ENCODE data around the gene HPS4. TPM values are rescaled to one million over a fixed set of nuclear protein-coding genes. Genes with fewer than 3 reads are reported as not detected.

HPS4 gene
- total RNA-seq, 8 experiments from 2014 or later = 21.7 to 41.6 (median 32.6) TPM

DNA sequence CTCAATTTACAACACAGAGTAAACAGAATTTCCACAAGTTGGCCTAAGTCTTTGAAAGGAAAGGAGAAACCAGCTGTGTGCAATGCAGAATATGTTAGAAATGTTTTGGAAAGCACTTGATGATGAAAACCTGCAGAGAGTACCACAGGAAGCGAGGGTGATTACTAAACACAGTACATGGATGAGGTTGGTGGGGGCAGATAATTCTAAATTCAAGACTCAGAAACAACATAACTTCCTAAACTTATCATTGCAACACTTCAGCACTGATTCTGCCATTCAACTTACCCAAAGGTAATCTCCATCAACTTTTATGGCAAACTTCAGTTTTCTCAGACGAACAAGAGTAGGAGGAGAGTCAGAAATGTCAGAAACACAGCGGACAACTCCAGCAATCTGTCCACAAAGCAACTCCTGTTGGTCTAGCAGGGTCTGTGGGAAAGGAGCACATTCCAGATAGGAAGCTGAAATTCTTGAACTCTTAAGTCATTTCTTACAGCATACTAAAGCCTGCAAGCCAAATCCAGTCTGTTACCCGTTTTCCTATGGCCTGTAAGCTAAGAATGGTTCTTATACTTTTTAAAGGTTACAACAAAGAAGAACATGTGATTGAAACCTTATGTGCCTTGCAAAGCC lies 6.8 kb downstream of the HPS4 start:
- no peak for ATAC-seq (replicated peaks in 6 of 8)
- Histone ChIP-seq H3K4me3 (no peak overlapping the region), H3K27ac (no peak overlapping the region), H3K4me1 (replicated peaks in 1 of 2) (peaks cover 27 to 32% of the 10 kb centered on the region in 2 donors)
- WGBS, 10 experiments = 64 to 100% (median 91%) methylated on average over 1 to 4 of the region's 4 CpGs
- in situ Hi-C loops (cut with MboI; ENCODE audit: low pct_unique_long_range_greater_than_20kb in 2 of 9, low sequenced_read_pairs in 9 of 9, unreplicated experiment in 9 of 9) = no loop called here

- H3K27ac ChIP-seq = no peak overlapping the region
- no peak overlapping the region for H3K4me3 ChIP-seq
- in situ Hi-C loops (cut with MboI; ENCODE audit: low pct_unique_long_range_greater_than_20kb in 2 of 9, low sequenced_read_pairs in 9 of 9, unreplicated experiment in 9 of 9) = loop anchor here in 3 of 9 experiments (25.0 kb wide), 1 partner anchor 112 kb away; no protein-coding TSS in a partner anchor
- peak in 2 of 8 experiments; percentile 54 to 55 for ATAC-seq (replicated peaks in 6 of 8)
- H3K4me1 ChIP-seq (replicated peaks in 1 of 2) = peaks cover 7 to 13% of the 10 kb centered on the region in 2 donors
Observed at GRCh38 chr22:26474682-26475081, 8.9 kb downstream of the HPS4 start.

GRCh38 chr22:26471522-26471921 lies 12.1 kb downstream of the HPS4 start:
- peak in 3 of 8 experiments; percentile 19 to 92 (median 89) for ATAC-seq (replicated peaks in 6 of 8)
- H3K4me1 ChIP-seq (replicated peaks in 1 of 2) = no peaks in the 10 kb centered on the region
- WGBS, 10 experiments = 0 to 93% (median 70%) methylated on average over 1 to 4 of the region's 5 CpGs; no CpG with 5 or more reads in 4 of the 10 experiments
- in situ Hi-C loops (cut with MboI; ENCODE audit: low pct_unique_long_range_greater_than_20kb in 2 of 9, low sequenced_read_pairs in 9 of 9, unreplicated experiment in 9 of 9) = loop anchor here in 3 of 9 experiments (25.0 kb wide), 1 partner anchor 109 kb away; no protein-coding TSS in a partner anchor
- H3K4me3 ChIP-seq = no peak overlapping the region
- H3K27ac ChIP-seq = no peak overlapping the region

DNA sequence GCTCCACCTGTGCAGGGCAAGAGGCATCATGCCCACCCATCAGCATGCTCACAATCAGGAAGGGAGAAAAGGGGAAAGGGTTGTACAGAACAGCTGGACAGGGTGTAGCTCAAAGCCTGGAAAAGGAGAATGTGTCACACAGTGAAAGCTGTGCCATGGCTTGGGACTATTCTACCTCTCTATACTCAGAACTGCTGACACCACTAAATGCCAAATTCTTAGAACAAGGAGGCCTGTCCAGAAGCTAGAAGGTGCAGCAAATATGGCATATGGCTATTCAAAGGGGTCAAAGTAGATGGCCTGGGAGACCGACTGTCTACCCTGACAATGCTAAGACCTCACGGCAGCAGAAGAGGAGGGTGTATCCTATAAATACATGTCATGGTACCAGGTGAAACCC lies 12.8 kb downstream of the HPS4 start:
- 94 to 100% methylated on average over 1 to 2 of the region's 2 CpGs; no CpG with 5 or more reads in 8 of the 10 experiments for WGBS, 10 experiments
- Histone ChIP-seq H3K27ac (no peak overlapping the region), H3K4me1 (replicated peaks in 1 of 2) (no peaks in the 10 kb centered on the region), H3K4me3 (no peak overlapping the region)
- in situ Hi-C loops (cut with MboI; ENCODE audit: low pct_unique_long_range_greater_than_20kb in 2 of 9, low sequenced_read_pairs in 9 of 9, unreplicated experiment in 9 of 9) = loop anchor here in 3 of 9 experiments (25.0 kb wide), 1 partner anchor 109 kb away; no protein-coding TSS in a partner anchor
- no peak for ATAC-seq (replicated peaks in 6 of 8)

DNA sequence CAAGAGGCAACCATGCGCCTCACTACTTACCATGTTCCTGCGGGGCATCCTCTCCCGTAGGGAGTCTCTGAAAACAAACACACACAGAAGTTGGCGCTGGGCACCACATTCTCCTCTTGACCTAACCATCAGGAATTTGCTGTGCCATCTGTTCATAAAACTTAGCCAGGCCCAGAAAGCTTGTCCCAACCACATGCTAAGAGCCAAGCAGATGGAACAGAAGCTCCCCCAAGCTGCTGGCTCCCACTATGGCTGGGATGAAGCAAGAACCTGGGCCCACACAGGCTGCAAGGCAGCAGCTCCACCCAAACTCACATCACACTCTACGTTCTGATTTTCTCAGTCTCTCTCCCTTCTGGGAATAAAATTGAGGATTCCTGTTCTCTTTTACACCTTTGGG lies 17.4 kb downstream of the HPS4 start:
- 17 to 100% (median 97%) methylated on average over 1 to 4 of the region's 5 CpGs; no CpG with 5 or more reads in 3 of the 10 experiments for WGBS, 10 experiments
- in situ Hi-C loops (cut with MboI; ENCODE audit: low pct_unique_long_range_greater_than_20kb in 2 of 9, low sequenced_read_pairs in 9 of 9, unreplicated experiment in 9 of 9) = loop anchor here in 3 of 9 experiments (25.0 kb wide), 1 partner anchor 104 kb away; no protein-coding TSS in a partner anchor
- peaks cover 26 to 29% of the 10 kb centered on the region in 2 donors for H3K4me1 ChIP-seq (replicated peaks in 1 of 2)
- ATAC-seq (replicated peaks in 6 of 8) = no peak
- no peak overlapping the region for H3K27ac ChIP-seq
- no peak overlapping the region for H3K4me3 ChIP-seq

GRCh38 chr22:26464312-26464711 lies 19.3 kb downstream of the HPS4 start:
- WGBS, 10 experiments = 94 to 100% (median 100%) methylated on average over 1 to 3 of the region's 7 CpGs; no CpG with 5 or more reads in 7 of the 10 experiments
- ATAC-seq (replicated peaks in 6 of 8) = peak in 3 of 8 experiments; percentile 24 to 50 (median 41)
- Histone ChIP-seq H3K27ac (peak overlapping the region in 1 of 2 donors; percentile 73), H3K4me1 (replicated peaks in 1 of 2) (peaks cover 30 to 34% of the 10 kb centered on the region in 2 donors), H3K4me3 (no peak overlapping the region)
- in situ Hi-C loops (cut with MboI; ENCODE audit: low pct_unique_long_range_greater_than_20kb in 2 of 9, low sequenced_read_pairs in 9 of 9, unreplicated experiment in 9 of 9) = loop anchor here in 3 of 9 experiments (25.0 kb wide), 1 partner anchor 102 kb away; no protein-coding TSS in a partner anchor

DNA sequence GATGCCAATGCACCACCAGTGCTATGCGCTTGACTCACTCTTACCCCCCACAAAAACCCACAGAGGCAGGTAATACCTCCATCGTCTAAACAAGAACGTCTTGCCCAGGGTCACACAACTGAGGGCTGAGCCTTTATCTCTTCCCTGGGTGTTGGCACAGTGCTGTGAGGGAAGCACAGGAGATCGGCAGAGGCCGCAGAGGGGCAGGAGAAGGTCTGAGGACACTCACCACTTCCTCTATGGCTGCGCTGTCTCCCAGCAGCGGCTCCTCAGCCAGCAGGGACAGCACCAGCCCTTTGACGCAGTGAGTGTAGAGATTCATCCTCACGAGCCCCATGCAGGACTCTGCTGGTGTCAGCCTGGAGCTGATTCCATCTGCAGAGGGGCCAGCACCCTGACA lies 19.9 kb downstream of the HPS4 start:
- in situ Hi-C loops (cut with MboI; ENCODE audit: low pct_unique_long_range_greater_than_20kb in 2 of 9, low sequenced_read_pairs in 9 of 9, unreplicated experiment in 9 of 9) = loop anchor here in 3 of 9 experiments (25.0 kb wide), 1 partner anchor 101 kb away; no protein-coding TSS in a partner anchor
- H3K27ac ChIP-seq = peak overlapping the region; percentile 64 to 73
- peaks cover 30 to 34% of the 10 kb centered on the region in 2 donors for H3K4me1 ChIP-seq (replicated peaks in 1 of 2)
- ATAC-seq (replicated peaks in 6 of 8) = no peak
- 71 to 86% (median 80%) methylated on average over 1 to 5 of the region's 9 CpGs; no CpG with 5 or more reads in 5 of the 10 experiments for WGBS, 10 experiments
- H3K4me3 ChIP-seq = no peak overlapping the region

DNA sequence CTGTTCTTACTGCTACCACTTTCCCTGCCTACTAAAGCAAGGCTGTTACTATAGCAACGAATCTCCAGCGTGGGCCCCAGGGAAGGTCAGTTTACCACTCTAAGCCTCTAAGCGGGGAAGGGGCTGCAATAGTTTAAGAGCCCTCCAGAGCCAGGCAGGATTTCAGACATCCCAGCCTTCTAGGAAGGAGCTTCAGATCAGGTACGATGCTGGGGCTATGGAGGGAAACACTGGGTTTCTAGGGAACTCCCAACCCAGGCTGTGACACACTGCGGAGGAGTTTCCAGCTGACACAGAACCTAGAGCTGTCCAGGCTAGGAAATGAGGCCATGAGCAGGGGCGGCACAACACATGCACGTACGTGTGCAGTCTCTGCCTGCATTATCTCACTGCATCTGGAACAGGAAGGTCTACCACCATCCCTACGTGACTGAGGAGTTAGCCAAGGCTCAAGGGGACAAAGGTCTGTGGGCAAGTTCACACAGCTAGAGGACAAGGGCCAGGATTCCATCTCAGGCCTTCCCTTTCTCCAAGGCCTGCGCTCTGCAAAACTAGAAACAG lies 20.4 kb downstream of the HPS4 start:
- in situ Hi-C loops (cut with MboI; ENCODE audit: low pct_unique_long_range_greater_than_20kb in 2 of 9, low sequenced_read_pairs in 9 of 9, unreplicated experiment in 9 of 9) = loop anchor here in 3 of 9 experiments (25.0 kb wide), 1 partner anchor 101 kb away; no protein-coding TSS in a partner anchor
- Histone ChIP-seq H3K27ac (peak overlapping the region; percentile 64 to 73), H3K4me3 (no peak overlapping the region), H3K4me1 (replicated peaks in 1 of 2) (peaks cover 30 to 34% of the 10 kb centered on the region in 2 donors)
- 0 to 100% (median 57%) methylated on average over 1 to 8 of the region's 10 CpGs; no CpG with 5 or more reads in 1 of the 10 experiments for WGBS, 10 experiments
- peak in 6 of 8 experiments; percentile 10 to 81 (median 72) for ATAC-seq (replicated peaks in 6 of 8)

DNA sequence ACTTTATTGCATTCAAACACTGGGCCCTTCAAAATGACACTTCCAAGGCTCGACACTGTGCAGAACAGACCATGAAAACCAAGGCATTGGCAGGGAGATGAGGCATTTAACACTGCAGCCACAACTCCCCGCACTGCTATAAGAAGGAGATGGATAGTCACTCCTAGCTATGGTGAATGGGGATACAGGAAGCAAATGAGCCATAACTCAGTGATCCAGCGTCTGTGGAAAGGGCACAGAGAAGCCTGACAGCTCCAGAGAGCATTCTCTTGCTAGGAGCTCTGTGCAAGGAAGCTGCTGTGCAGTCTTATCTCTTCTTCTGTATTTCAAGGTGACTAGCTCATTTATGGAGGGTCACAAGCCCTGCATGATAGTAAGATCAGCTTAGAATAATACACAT lies 20.9 kb downstream of the HPS4 start:
- H3K27ac ChIP-seq = peak overlapping the region in 1 of 2 donors; percentile 73
- no peak overlapping the region for H3K4me3 ChIP-seq
- peaks cover 30 to 34% of the 10 kb centered on the region in 2 donors for H3K4me1 ChIP-seq (replicated peaks in 1 of 2)
- peak in 5 of 8 experiments; percentile 58 to 85 (median 68) for ATAC-seq (replicated peaks in 6 of 8)
- in situ Hi-C loops (cut with MboI; ENCODE audit: low pct_unique_long_range_greater_than_20kb in 2 of 9, low sequenced_read_pairs in 9 of 9, unreplicated experiment in 9 of 9) = loop anchor here in 3 of 9 experiments (25.0 kb wide), 1 partner anchor 100 kb away; no protein-coding TSS in a partner anchor
- WGBS, 10 experiments = 30 to 100% (median 47%) methylated on average over 1 to 3 of the region's 3 CpGs; no CpG with 5 or more reads in 3 of the 10 experiments

GRCh38 chr22:26462051-26462450 lies 21.5 kb downstream of the HPS4 start:
- ATAC-seq (replicated peaks in 6 of 8) = no peak
- no peak overlapping the region for H3K4me3 ChIP-seq
- WGBS, 10 experiments = 67 to 100% (median 100%) methylated on average over 1 to 4 of the region's 5 CpGs; no CpG with 5 or more reads in 4 of the 10 experiments
- peaks cover 30 to 34% of the 10 kb centered on the region in 2 donors for H3K4me1 ChIP-seq (replicated peaks in 1 of 2)
- in situ Hi-C loops (cut with MboI; ENCODE audit: low pct_unique_long_range_greater_than_20kb in 2 of 9, low sequenced_read_pairs in 9 of 9, unreplicated experiment in 9 of 9) = loop anchor here in 3 of 9 experiments (25.0 kb wide), 1 partner anchor 100 kb away; no protein-coding TSS in a partner anchor
- peak overlapping the region in 1 of 2 donors; percentile 60 for H3K27ac ChIP-seq

DNA sequence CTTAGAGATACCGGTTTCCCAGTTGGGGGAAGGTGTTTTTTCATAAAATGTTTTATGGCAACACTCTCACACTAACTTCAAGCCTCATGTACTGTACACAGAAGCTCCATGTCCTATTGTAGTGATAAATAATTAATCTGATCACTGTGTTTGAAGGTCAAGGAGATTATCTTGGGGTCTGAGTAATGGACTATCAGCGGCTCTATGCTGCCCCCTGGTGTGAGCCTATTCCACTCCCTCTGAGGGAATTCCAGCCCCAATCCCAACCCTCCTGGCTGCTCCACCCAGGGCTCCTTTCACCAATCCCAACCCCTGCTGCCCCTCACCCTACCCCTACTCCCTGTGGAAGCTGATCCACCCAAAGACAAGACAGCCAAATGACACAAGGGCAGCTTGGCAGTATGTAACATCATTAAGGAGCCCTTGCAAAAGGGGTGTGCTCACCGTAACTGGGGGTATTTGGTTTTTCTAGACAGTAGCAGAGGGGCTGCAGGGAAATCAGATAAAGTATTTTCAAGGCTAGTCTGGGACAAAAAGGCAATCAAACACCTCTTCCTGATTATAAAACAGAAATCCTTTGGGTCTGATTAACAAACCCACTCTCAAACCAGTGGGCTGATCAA lies 22.3 kb downstream of the HPS4 start:
- Histone ChIP-seq H3K4me1 (replicated peaks in 1 of 2) (peaks cover 30 to 34% of the 10 kb centered on the region in 2 donors), H3K4me3 (no peak overlapping the region), H3K27ac (peak overlapping the region in 1 of 2 donors; percentile 60)
- WGBS, 10 experiments = 0 to 100% (median 38%) methylated on average over 1 to 2 of the region's 3 CpGs; no CpG with 5 or more reads in 4 of the 10 experiments
- in situ Hi-C loops (cut with MboI; ENCODE audit: low pct_unique_long_range_greater_than_20kb in 2 of 9, low sequenced_read_pairs in 9 of 9, unreplicated experiment in 9 of 9) = loop anchor here in 3 of 9 experiments (25.0 kb wide), 1 partner anchor 99 kb away; no protein-coding TSS in a partner anchor
- peak; percentile 62 to 96 (median 70) for ATAC-seq (replicated peaks in 6 of 8)

- in situ Hi-C loops (cut with MboI; ENCODE audit: low pct_unique_long_range_greater_than_20kb in 2 of 9, low sequenced_read_pairs in 9 of 9, unreplicated experiment in 9 of 9) = loop anchor here in 3 of 9 experiments (25.0 kb wide), 1 partner anchor 98 kb away; no protein-coding TSS in a partner anchor
- no peak overlapping the region for H3K4me3 ChIP-seq
- H3K27ac ChIP-seq = no peak overlapping the region
- 57 to 100% (median 94%) methylated on average over 1 to 6 of the region's 6 CpGs; no CpG with 5 or more reads in 1 of the 10 experiments for WGBS, 10 experiments
- ATAC-seq (replicated peaks in 6 of 8) = no peak
- peaks cover 30 to 34% of the 10 kb centered on the region in 2 donors for H3K4me1 ChIP-seq (replicated peaks in 1 of 2)
Observed at GRCh38 chr22:26460202-26460601, 23.4 kb downstream of the HPS4 start.

Data from motor neuron (in vitro differentiated cells).